Fibroblast of mammary gland (primary cell): ENCODE data around the gene ATP6V0C.
A peak's percentile ranks its signal among the peaks of the same experiment; 100 is the strongest.

Source experiments
- DNase-seq: peaks from one replicate; pipeline ENCODE4 v3.0.0-alpha.2; 2010; ENCODE audit warnings: low read depth
- H3K4me3 ChIP-seq: 2 replicates; pipeline ENCODE4 v1.5.1; 2011; ENCODE audit warnings: low read depth, mild to moderate bottlenecking, low read length, moderate library complexity; ENCODE audit not compliant: control insufficient read depth
- TF ChIP-seq, protein P1 (sequence below): conservative IDR thresholded peaks from 2 replicates; pipeline ENCODE4 v1.5.1; 2011; ENCODE audit warnings: low read depth, low read length, inconsistent platforms; ENCODE audit not compliant: control insufficient read depth, insufficient read depth

Gene ATP6V0C

DNA sequence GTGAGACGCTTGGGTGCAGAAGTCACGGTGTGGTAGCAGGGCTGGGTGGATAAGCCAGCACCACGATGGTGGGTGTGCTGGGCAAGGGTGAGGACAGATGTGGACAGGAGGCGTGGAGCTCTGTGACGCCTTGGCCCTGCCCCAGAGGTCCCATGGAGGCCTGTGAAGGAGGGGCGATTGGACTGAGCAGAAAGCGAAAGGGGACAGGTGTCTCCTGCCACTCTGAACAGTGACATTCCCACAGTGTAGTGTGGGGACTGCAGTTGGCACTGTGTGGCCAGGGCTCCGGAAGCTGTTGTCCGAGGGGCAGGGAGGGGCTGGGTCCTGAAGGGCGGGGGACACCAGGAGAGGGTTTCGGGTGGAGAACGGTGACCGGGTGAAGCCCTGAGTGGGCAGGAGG, 31.5 kb upstream of the ATP6V0C start:
- H3K4me3 ChIP-seq, result no peak overlapping the region
- no peak for DNase-seq
- TF ChIP-seq, protein P1, sequence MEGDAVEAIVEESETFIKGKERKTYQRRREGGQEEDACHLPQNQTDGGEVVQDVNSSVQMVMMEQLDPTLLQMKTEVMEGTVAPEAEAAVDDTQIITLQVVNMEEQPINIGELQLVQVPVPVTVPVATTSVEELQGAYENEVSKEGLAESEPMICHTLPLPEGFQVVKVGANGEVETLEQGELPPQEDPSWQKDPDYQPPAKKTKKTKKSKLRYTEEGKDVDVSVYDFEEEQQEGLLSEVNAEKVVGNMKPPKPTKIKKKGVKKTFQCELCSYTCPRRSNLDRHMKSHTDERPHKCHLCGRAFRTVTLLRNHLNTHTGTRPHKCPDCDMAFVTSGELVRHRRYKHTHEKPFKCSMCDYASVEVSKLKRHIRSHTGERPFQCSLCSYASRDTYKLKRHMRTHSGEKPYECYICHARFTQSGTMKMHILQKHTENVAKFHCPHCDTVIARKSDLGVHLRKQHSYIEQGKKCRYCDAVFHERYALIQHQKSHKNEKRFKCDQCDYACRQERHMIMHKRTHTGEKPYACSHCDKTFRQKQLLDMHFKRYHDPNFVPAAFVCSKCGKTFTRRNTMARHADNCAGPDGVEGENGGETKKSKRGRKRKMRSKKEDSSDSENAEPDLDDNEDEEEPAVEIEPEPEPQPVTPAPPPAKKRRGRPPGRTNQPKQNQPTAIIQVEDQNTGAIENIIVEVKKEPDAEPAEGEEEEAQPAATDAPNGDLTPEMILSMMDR, result no peak

DNA sequence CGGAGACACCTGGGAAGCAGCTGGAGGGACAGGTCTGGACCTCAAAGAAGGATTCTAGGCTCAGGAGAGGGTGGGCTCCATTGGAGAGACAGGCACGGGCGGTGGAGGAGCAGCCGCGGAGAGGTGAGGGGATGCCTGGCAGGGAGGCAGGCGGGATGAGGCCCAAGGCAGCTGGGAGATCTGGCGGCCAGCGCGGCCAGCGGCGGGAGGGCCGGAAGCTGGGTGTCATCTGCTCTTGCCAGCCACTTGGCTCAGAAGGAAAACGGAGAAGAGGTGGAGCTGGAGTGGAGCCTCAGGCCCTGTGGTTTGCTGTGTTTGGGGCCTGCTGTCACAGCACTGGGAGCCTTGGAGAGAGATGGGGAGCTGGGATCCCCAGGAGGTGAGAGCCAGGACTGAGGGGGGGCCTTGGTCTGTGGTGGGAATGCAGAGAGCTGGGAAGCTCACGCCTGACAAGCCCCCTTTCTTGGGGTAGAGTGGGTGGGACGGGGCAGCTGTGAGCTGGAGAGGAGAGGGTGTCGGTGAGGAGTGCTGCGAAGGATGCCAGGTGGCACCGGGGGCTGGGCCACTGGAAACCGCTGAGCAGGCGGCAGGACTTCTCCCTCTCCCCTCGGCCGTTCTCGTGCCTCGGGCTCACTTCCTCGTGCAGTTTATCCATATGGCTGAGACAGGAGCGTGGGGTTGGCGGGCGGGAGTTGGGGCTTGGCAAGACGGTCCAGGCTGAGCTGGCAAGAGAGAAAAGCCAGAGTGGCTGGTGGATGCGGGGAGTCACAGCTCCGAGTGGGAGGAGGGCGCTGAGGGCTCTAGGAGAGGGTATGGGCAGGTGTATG, 30.8 kb upstream of the ATP6V0C start:
- DNase-seq, result peak; percentile 59
- peak overlapping the region; percentile 6 for H3K4me3 ChIP-seq

DNA sequence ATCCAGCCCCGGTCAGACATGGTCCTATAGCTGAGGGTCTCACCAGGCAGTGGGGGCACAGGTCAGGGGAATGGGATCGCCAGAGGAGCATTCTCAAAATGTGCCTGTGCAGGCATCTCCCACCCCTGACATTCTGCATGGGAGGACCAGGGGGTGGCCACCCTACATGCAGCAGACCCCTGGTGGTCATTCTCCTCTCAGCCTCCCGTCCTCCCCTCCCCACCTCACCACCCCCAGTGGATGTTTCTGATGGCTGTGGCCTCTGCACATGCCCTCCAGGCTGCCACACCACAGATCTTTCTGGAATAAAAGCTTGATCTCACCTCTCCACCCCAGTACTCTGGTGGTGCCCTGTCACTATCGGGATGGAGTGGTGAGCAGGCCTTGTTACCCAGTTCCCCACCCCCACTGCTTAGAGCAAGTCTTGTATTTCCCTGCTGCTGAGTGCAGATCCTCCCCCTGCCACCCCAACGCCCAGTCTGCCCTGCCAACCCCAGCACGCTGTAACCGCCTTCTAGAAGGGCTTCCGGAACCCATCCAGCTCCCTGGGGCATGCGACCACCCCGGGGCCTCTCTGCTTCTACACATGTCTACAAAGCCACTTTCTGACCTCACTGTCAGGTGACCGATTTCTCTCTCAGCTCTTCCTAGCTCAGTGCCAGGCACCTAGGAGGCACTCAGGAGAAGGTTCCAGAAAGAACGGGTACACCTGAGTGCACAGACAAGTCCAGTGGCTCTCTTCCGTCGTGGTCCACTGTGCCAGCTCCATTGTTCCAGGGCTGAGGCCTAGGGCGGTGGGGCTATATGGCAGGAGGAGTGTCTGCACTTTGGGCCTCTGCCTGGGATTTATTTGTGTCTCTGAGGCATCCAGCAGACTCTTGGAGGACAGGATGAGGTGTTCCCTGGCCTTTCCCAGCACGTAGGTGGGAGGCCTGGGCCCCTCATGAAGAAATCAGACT, 29.5 kb upstream of the ATP6V0C start:
- H3K4me3 ChIP-seq, result no peak overlapping the region
- TF ChIP-seq, protein P1, result no peak
- DNase-seq, result no peak

More for the DNA sequence above, 30.8 kb upstream of the ATP6V0C start:
- TF ChIP-seq, protein P1, result no peak

DNA sequence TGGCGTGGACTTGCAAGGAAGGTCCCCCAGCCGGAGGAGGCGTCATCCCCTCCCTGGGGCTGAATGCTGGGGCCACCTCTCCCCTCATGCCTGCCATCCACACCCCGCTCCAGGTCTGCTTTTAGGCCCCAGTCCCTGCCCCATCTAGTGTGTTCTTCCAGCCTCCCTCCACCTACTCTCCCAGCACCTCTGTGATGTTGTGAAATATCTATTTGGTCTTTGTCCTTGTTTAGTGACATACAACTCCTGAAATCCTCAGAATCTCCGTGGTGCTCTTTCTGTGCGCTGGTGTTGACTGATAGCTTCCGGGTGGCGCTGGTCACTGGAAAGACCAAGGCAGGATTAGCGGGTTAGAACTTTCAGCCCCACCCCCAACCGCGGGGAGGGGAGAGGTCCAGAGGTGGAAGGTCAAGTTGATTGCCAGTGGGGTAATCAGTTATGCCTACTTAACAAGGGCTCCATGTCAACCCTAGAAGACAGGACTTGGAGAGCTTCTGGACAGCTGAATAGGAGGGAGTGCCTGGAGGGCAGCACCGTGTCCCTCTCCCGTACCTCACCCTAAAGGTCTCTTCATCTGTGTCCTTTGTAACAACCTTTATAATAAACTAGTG, 28.7 kb upstream of the ATP6V0C start:
- TF ChIP-seq, protein P1, result no peak
- no peak overlapping the region for H3K4me3 ChIP-seq
- no peak for DNase-seq

DNA sequence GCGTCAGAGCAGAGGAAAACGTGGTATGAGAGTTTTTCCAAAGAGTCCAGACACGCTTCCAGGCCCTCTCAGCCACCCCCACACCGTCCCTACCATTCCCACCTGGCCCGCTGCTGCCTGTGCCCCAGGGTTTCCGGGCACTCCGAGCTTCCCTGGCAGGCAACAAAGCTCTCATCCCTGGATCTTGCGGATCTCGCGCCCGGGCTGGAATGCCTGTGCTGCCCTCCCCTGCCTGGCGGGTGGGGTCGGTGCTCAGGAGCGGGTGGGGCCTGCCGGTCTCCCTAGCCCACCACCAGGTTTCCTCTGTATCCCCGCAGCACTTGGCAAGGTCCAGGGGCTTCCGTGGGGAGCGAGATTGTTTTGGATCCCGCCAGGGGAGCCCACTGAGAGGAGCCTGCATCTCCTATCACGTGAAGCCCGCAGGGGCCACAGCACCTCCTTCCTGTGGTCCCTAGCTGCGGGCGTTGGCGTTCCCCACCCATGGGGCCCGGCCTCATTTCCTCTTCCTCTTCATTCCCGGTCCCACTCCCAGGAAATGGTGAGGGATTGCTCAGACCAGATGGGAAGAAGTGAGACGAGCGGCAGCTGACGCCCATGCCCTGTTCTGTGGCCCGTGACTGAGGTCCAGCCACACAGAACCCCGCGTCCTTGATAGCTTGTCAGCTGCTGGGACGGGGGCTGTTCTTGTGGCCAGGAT, 27.8 kb upstream of the ATP6V0C start:
- no peak overlapping the region for H3K4me3 ChIP-seq
- DNase-seq, result no peak
- TF ChIP-seq, protein P1, result no peak
